DND-41 (cell line): ENCODE measurements around the gene SAG.

Experiments used
- EZH2 ChIP-seq: IDR thresholded peaks from 3 replicates; pipeline ENCODE4 v1.6.1; 2012; ENCODE audit warnings: borderline replicate concordance, low read depth, mild to moderate bottlenecking, moderate library complexity, low read length, inconsistent platforms; ENCODE audit not compliant: severe bottlenecking
- TF ChIP-seq, protein P1 (sequence below): IDR thresholded peaks from 2 replicates; pipeline ENCODE4 v1.5.1; 2012; ENCODE audit warnings: borderline replicate concordance, low read length, moderate library complexity, mild to moderate bottlenecking; ENCODE audit not compliant: poor library complexity, severe bottlenecking; ENCODE audit errors: extremely low read depth

- TF ChIP-seq, protein P1, sequence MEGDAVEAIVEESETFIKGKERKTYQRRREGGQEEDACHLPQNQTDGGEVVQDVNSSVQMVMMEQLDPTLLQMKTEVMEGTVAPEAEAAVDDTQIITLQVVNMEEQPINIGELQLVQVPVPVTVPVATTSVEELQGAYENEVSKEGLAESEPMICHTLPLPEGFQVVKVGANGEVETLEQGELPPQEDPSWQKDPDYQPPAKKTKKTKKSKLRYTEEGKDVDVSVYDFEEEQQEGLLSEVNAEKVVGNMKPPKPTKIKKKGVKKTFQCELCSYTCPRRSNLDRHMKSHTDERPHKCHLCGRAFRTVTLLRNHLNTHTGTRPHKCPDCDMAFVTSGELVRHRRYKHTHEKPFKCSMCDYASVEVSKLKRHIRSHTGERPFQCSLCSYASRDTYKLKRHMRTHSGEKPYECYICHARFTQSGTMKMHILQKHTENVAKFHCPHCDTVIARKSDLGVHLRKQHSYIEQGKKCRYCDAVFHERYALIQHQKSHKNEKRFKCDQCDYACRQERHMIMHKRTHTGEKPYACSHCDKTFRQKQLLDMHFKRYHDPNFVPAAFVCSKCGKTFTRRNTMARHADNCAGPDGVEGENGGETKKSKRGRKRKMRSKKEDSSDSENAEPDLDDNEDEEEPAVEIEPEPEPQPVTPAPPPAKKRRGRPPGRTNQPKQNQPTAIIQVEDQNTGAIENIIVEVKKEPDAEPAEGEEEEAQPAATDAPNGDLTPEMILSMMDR, result no peak
- TF ChIP-seq EZH2, result no peak
Observed at GRCh38 chr2:233369897-233370685, 62.5 kb downstream of the SAG start.
